NT2/D1 (cell line): ENCODE data around the gene RAC2.

Experiments
- SUZ12 ChIP-seq: IDR thresholded peaks from 2 replicates; pipeline ENCODE4 v1.6.1; 2011; ENCODE audit not compliant: insufficient read length, insufficient read depth; ENCODE audit errors: extremely low read depth
- YY1 ChIP-seq: IDR thresholded peaks from 2 replicates; pipeline ENCODE4 v1.6.1; 2011; ENCODE audit not compliant: insufficient read length, insufficient read depth
- ZNF274 ChIP-seq: IDR thresholded peaks from 2 replicates; pipeline ENCODE4 v1.6.1; 2011; ENCODE audit warnings: mild to moderate bottlenecking, low read depth, low read length

DNA sequence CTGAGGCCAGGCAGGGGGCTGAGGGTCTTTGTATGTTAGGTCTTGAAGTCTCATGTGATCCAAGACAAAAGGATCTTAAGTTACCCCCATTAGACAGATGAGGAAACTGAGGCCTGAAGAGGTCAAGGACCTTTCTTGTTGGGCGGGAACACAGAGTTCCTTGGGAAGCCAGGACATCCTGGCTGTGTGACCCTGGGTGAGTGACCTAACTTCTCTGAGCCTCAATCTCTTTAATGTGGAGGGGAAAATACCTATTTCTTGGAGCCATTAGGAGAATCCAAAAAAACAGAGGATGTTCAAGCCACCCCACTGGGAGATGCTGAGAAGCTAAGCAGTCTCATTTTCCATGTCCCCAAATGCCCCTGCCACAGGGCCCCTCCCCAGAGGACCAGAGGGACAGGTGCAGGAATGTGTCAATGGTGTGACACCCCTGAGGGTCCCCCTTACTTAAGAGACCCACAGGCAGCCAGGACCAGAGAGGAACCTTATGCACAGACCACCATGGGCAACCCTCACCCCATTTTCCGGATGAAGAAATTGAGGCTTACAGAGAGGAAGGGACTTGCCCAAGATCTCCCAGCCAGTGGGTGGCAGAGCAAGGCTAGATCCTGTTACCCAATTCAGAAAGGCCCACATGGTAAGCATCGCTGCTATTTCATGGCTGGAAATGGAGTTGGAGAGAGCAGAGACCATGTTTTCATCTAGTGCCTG is 8.0 kb downstream of the RAC2 start:
- TF ChIP-seq ZNF274: no peak
- no peak for TF ChIP-seq YY1
- TF ChIP-seq SUZ12: no peak
